Measurements from ENCODE around the gene UPK3A. TPM values are rescaled to one million over a fixed set of nuclear protein-coding genes. Genes with fewer than 3 reads are reported as not detected.
"Not testable (repeated sequence)": the region's sequence is repeated elsewhere in the genome, so short reads cannot be mapped to it uniquely, and the experiment has no call there.

The UPK3A gene
- total and polyA plus RNA-seq, 2 experiments from 2014 or later = 0.47 TPM; not detected in 1

GRCh38 chr22:45276507-45277105, 8.1 kb upstream of the UPK3A start:
- Histone ChIP-seq H3K4me2 (no peak overlapping the region), H3K36me3 (ENCODE audit: insufficient read depth) (no peaks in the 10 kb centered on the region), H3F3A (replicated peaks; ENCODE audit: low read depth) (no peaks in the 10 kb centered on the region), H3K27me3 (ENCODE audit: insufficient read depth) (no peaks in the 10 kb centered on the region), H3K79me2 (replicated peaks; ENCODE audit: insufficient read depth) (no peaks in the 10 kb centered on the region), H4K20me1 (replicated peaks; ENCODE audit: insufficient read depth) (no peaks in the 10 kb centered on the region), H3K4me1 (ENCODE audit: insufficient read depth) (no peaks in the 10 kb centered on the region), H3K4me3 (no peak overlapping the region), H3K9me2 (ENCODE audit: insufficient read depth) (no peaks in the 10 kb centered on the region), H3K27ac (ENCODE audit: low read depth) (no peak overlapping the region), H2AFZ (no peak overlapping the region)
- DNase-seq (ENCODE audit: low spot score) = no peak
- no peak for ATAC-seq
- TF ChIP-seq CREB1 (CRISPR knock-in tag; IDR thresholded peaks at IDR 0.05; ENCODE audit: low read depth) (no peak), EZH2 (IDR thresholded peaks at IDR 0.05; ENCODE audit: low read depth, unreplicated experiment) (no peak), ZNF331 (CRISPR knock-in tag; IDR thresholded peaks at IDR 0.05; ENCODE audit: low read depth) (no peak), NANOG (IDR thresholded peaks at IDR 0.05; ENCODE audit: borderline replicate concordance) (no peak), EZH2phosphoT487 (IDR thresholded peaks at IDR 0.05; ENCODE audit: unreplicated experiment) (no peak)
- Mint-ChIP-seq H3K27me3 (ENCODE audit: insufficient read depth, low read depth, poor library complexity) (peaks cover 8% of the 10 kb centered on the region), H3K27ac (no peak overlapping the region), H3K36me3 (ENCODE audit: low read depth) (no peaks in the 10 kb centered on the region), H3K9me3 (no peaks in the 10 kb centered on the region), H3K4me3 (no peak overlapping the region), H3K4me1 (peaks cover 1% of the 10 kb centered on the region; the same call in 1 of the 3 replicates)

GRCh38 chr22:45277720-45278119, 7.0 kb upstream of the UPK3A start:
- H3K4me3 ChIP-seq; H3F3A ChIP-seq (replicated peaks; ENCODE audit: low read depth); H3K79me2 ChIP-seq (replicated peaks; ENCODE audit: insufficient read depth); H3K36me3 Mint-ChIP-seq (ENCODE audit: low read depth); H3K36me3 ChIP-seq (ENCODE audit: insufficient read depth); H3K4me1 Mint-ChIP-seq; H3K27ac Mint-ChIP-seq; H3K27me3 Mint-ChIP-seq (ENCODE audit: insufficient read depth, low read depth, poor library complexity); H3K4me3 Mint-ChIP-seq; DNase-seq (ENCODE audit: low spot score); H2AFZ ChIP-seq; ATAC-seq; H3K27me3 ChIP-seq (ENCODE audit: insufficient read depth); H3K9me3 Mint-ChIP-seq; H3K27ac ChIP-seq (ENCODE audit: low read depth); H4K20me1 ChIP-seq (replicated peaks; ENCODE audit: insufficient read depth); H3K9me2 ChIP-seq (ENCODE audit: insufficient read depth); H3K4me2 ChIP-seq; H3K4me1 ChIP-seq (ENCODE audit: insufficient read depth): not testable (repeated sequence)

- Histone ChIP-seq H3K79me2 (replicated peaks; ENCODE audit: insufficient read depth) (no peaks in the 10 kb centered on the region), H3F3A (replicated peaks; ENCODE audit: low read depth) (no peaks in the 10 kb centered on the region), H3K36me3 (ENCODE audit: insufficient read depth) (no peaks in the 10 kb centered on the region), H3K27me3 (ENCODE audit: insufficient read depth) (0 out of 2 replicates have a peak, but pooled peaks cover 3% of the 10 kb centered on the region), H3K9me2 (ENCODE audit: insufficient read depth) (no peaks in the 10 kb centered on the region), H4K20me1 (replicated peaks; ENCODE audit: insufficient read depth) (no peaks in the 10 kb centered on the region), H3K4me3 (no peak overlapping the region), H3K4me1 (ENCODE audit: insufficient read depth) (no peaks in the 10 kb centered on the region), H2AFZ (no peak overlapping the region), H3K4me2 (no peak overlapping the region), H3K27ac (ENCODE audit: low read depth) (no peak overlapping the region)
- Mint-ChIP-seq H3K27ac (no peak overlapping the region), H3K4me3 (no peak overlapping the region), H3K4me1 (no peaks in the 10 kb centered on the region; the same call in 2 of the 3 replicates), H3K27me3 (ENCODE audit: insufficient read depth, low read depth, poor library complexity) (peaks cover 9% of the 10 kb centered on the region), H3K9me3 (no peaks in the 10 kb centered on the region), H3K36me3 (ENCODE audit: low read depth) (no peaks in the 10 kb centered on the region)
- DNase-seq (ENCODE audit: low spot score) (no peak), ATAC-seq (no peak)
- no peak for TF ChIP-seq POLR2AphosphoS5 (IDR thresholded peaks at IDR 0.05; ENCODE audit: low read depth)
- TF ChIP-seq REST (IDR thresholded peaks at IDR 0.05; ENCODE audit: unreplicated experiment) = no peak
- no peak for TF ChIP-seq CTCF (conservative IDR thresholded peaks at IDR 0.05; ENCODE audit: low read depth in 2 of 2)
- TF ChIP-seq JUNB (IDR thresholded peaks at IDR 0.05; ENCODE audit: unreplicated experiment) = no peak
- TF ChIP-seq STAT1 (IDR thresholded peaks at IDR 0.05; ENCODE audit: unreplicated experiment) = no peak
These were observed 6.6 kb upstream of the UPK3A start for GRCh38 chr22:45278125-45278524.

Measured in GM23338 (cell line).